ENCODE data around the gene RBM4B.
"Not testable (repeated sequence)": the region's sequence is repeated elsewhere in the genome, so short reads cannot be mapped to it uniquely, and the experiment has no call there.

RBM4B gene

GRCh38 chr11:66677599-66678375, at the start of gene RBM4B:
TSS of gene RBM4B (minus strand) at chr11:66677887. CDS start at chr11:66677079, 808 bp downstream.
- DNase-seq = peak; percentile 83 to 87

- no peak for DNase-seq
These were observed 48.0 kb upstream of the RBM4B start for GRCh38 chr11:66725647-66726046.

GRCh38 chr11:66725114-66725513, 47.4 kb upstream of the RBM4B start:
- no peak for DNase-seq

GRCh38 chr11:66724167-66724566, 46.5 kb upstream of the RBM4B start:
- DNase-seq = not testable (repeated sequence)

GRCh38 chr11:66723693-66724092, 46.0 kb upstream of the RBM4B start:
- DNase-seq = no peak

GRCh38 chr11:66722745-66723651, 45.3 kb upstream of the RBM4B start:
- no peak for DNase-seq

GRCh38 chr11:66721939-66722338, 44.3 kb upstream of the RBM4B start:
- DNase-seq = no peak

- no peak for DNase-seq
These were observed 43.3 kb upstream of the RBM4B start for GRCh38 chr11:66720899-66721470.

- no peak for DNase-seq
These were observed 42.7 kb upstream of the RBM4B start for GRCh38 chr11:66720223-66720898.

- DNase-seq = no peak
These were observed 41.6 kb upstream of the RBM4B start for GRCh38 chr11:66719111-66719872.

GRCh38 chr11:66718320-66718971, 40.8 kb upstream of the RBM4B start:
- DNase-seq = no peak

- DNase-seq = no peak
These were observed 40.2 kb upstream of the RBM4B start for GRCh38 chr11:66717925-66718319.

GRCh38 chr11:66716996-66717395, 39.3 kb upstream of the RBM4B start:
- no peak for DNase-seq

GRCh38 chr11:66715346-66716085, 37.8 kb upstream of the RBM4B start:
- no peak for DNase-seq

GRCh38 chr11:66713746-66714480, 36.2 kb upstream of the RBM4B start:
- DNase-seq = no peak

GRCh38 chr11:66710384-66710930, 32.8 kb upstream of the RBM4B start:
- no peak for DNase-seq

GRCh38 chr11:66708701-66709100, 31.0 kb upstream of the RBM4B start:
- no peak for DNase-seq

GRCh38 chr11:66708094-66708493, 30.4 kb upstream of the RBM4B start:
- no peak for DNase-seq

- no peak for DNase-seq
These were observed 29.8 kb upstream of the RBM4B start for GRCh38 chr11:66707486-66707885.

- DNase-seq = no peak
These were observed 29.3 kb upstream of the RBM4B start for GRCh38 chr11:66706989-66707388.

All from AML-193 (cell line).